Thoracic aorta (tissue), 2 donors: ENCODE data around the gene PPP1R9B. TPM values are rescaled to one million over a fixed set of nuclear protein-coding genes. Genes with fewer than 3 reads are reported as not detected.

Source experiments
- ATAC-seq: fragments of 150-250 bp; one replicate; pipeline ENCODE4 v1.8.0; 2017; ENCODE audit warnings: low read depth; ENCODE audit not compliant: insufficient number of reproducible peaks, low FRiP score
- DNase-seq: peaks from one replicate; pipeline ENCODE4 v3.0.0-alpha.2; 2020; ENCODE audit warnings: low spot score
- H3K27ac ChIP-seq, 2 donors: fragments of 200-600 bp; sonication (generic); 1 replicate in 1 of 2; 2 replicates in 1 of 2; pipeline ENCODE4 v1.5.1; 2016; ENCODE audit warnings: mild to moderate bottlenecking in 2 of 2, moderate library complexity in 2 of 2
- H3K27me3 ChIP-seq: fragments of 200-600 bp; sonication (generic); replicated peaks from 2 replicates; pipeline ENCODE4 v1.6.0; 2016; ENCODE audit warnings: mild to moderate bottlenecking; ENCODE audit not compliant: insufficient read depth
- H3K36me3 ChIP-seq: fragments of 200-600 bp; sonication (generic); one replicate; pipeline ENCODE4 v1.5.1; 2016
- H3K4me1 ChIP-seq, 2 donors: fragments of 200-600 bp; sonication (generic); 1 replicate in 1 of 2; 2 replicates in 1 of 2; pipeline versions ENCODE4 v1.5.1 to v1.6.0; 2016; ENCODE audit warnings: low read depth in 2 of 2, mild to moderate bottlenecking in 1 of 2; ENCODE audit not compliant: control insufficient read depth in 1 of 2
- H3K4me3 ChIP-seq: fragments of 200-600 bp; sonication (generic); 2 replicates; pipeline ENCODE4 v1.5.1; 2016; ENCODE audit warnings: mild to moderate bottlenecking
- H3K9me3 ChIP-seq: fragments of 200-600 bp; sonication (generic); 2 replicates; pipeline ENCODE4 v1.5.1; 2016
- CTCF ChIP-seq: fragments of 200-600 bp; sonication (generic); IDR thresholded peaks from one replicate; pipeline ENCODE4 v1.5.1; 2019; ENCODE audit warnings: antibody characterized with exemption
- total RNA-seq, 2 donors: library from RNA; depleted of rRNA; stranded (reverse); fragments of >200 nt; gene quantifications; one replicate each; pipeline versions ENCODE4 v1.1.0 to v1.2.3, GENCODE V29; 2016

PPP1R9B gene
- total RNA-seq, 2 donors from 2014 or later = 53.3 to 67.1 TPM

DNA sequence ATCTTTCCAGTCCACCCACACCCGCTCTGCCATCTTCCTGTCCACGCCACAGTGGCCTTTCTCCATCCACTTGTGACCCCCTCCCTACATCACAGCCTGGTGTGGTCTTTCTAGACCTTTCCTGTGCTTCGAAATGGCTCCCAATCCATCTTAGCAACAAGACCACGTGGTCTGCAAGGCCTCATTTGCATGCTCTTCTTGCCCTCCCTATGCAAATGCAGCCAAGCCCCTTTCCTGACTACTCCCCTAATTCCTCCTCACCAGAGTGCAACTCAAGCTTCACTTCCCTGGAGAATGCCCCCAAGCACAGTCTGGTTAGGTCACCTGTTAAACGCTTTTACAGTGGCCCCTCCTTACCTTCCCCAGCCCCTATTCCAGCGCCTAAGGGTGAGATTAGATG, 6.1 kb downstream of the PPP1R9B start:
- no peak overlapping the region for H3K4me3 ChIP-seq
- peak overlapping the region; percentile 90 to 92 for H3K27ac ChIP-seq
- H3K4me1 ChIP-seq = peaks cover 40 to 52% of the 10 kb centered on the region in 2 donors
- H3K9me3 ChIP-seq = no peaks in the 10 kb centered on the region
- DNase-seq (no peak), ATAC-seq (no peak)
- no peak for TF ChIP-seq CTCF
- H3K27me3 ChIP-seq = no peaks in the 10 kb centered on the region
- H3K36me3 ChIP-seq = peaks cover 49% of the 10 kb centered on the region

GRCh38 chr17:50143461-50144176, 6.9 kb downstream of the PPP1R9B start:
- Histone ChIP-seq H3K36me3 (peaks cover 56% of the 10 kb centered on the region), H3K27me3 (no peaks in the 10 kb centered on the region), H3K4me3 (no peak overlapping the region), H3K4me1 (peaks cover 40 to 52% of the 10 kb centered on the region in 2 donors), H3K27ac (no peak overlapping the region), H3K9me3 (no peaks in the 10 kb centered on the region)
- no peak for DNase-seq
- ATAC-seq = no peak
- TF ChIP-seq CTCF = no peak

GRCh38 chr17:50141745-50142110, 8.7 kb downstream of the PPP1R9B start:
- ATAC-seq = no peak
- Histone ChIP-seq H3K4me3 (no peak overlapping the region), H3K27ac (no peak overlapping the region), H3K36me3 (peaks cover 75% of the 10 kb centered on the region), H3K27me3 (no peaks in the 10 kb centered on the region), H3K4me1 (peaks cover 30 to 34% of the 10 kb centered on the region in 2 donors), H3K9me3 (no peaks in the 10 kb centered on the region)
- no peak for TF ChIP-seq CTCF
- no peak for DNase-seq

DNA sequence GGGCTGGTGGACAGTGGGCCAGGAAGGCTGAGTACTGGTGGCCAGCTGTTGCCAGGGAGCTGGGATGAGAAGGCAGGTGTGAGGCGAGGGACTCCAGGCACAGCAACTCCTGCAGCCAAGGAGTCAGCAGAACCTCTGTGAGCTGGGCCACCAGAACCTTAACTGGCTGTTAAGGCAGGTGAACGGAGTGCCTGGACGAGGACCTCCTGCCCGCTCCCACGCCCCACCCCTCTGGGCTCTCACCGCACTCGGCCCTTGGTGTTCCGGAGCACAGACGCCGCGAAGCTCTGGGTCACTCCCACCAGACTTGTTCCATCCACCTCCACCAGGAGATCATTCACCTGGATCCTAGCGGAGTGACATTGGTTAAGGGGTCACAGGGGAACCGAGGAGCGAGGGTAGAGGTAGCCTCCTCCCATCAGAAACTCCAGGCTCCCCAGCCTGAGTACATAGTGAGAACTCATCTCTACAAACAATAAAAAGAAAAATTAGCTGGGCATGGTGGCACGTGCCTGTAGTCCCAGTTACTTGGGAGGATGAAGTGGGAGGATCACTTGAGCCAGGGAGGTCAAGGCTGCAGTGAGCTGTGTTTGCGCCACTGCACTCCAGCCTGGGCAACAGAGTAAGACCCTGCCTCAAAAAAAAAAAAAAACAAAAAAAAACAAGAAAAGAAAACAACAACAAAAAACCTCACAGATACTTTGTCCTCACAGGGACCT, 9.3 kb downstream of the PPP1R9B start:
- no peaks in the 10 kb centered on the region for H3K27me3 ChIP-seq
- no peak overlapping the region for H3K4me3 ChIP-seq
- H3K9me3 ChIP-seq = no peaks in the 10 kb centered on the region
- no peak for TF ChIP-seq CTCF
- peaks cover 81% of the 10 kb centered on the region for H3K36me3 ChIP-seq
- no peak for DNase-seq
- H3K27ac ChIP-seq = no peak overlapping the region
- peaks cover 25 to 29% of the 10 kb centered on the region in 2 donors for H3K4me1 ChIP-seq
- no peak for ATAC-seq
